Left lung (tissue), 10 donors: ENCODE measurements around the gene RTF1. TPM values are rescaled to one million over a fixed set of nuclear protein-coding genes. Genes with fewer than 3 reads are reported as not detected.
A peak's percentile ranks its signal among the peaks of the same experiment; 100 is the strongest.

Source experiments
- ATAC-seq: fragments of 200-7000 bp; cut with Tn5 transposase; one replicate; pipeline ENCODE4 v1.9.1; 2020; ENCODE audit warnings: moderate library complexity
- DNase-seq, 4 donors: peaks; one replicate each; pipeline ENCODE4 v3.0.0-alpha.2; 2013 to 2020
- H3K27ac ChIP-seq, 2 donors: fragments of 200-600 bp; sonication (generic) in 1 of 2; one replicate each; pipeline versions ENCODE4 v1.5.0 to v1.8.0; 2020 to 2021
- H3K27me3 ChIP-seq, 2 donors: fragments of 200-600 bp; sonication (generic) in 1 of 2; one replicate each; pipeline versions ENCODE4 v1.5.0 to v1.8.0; 2020 to 2021
- H3K36me3 ChIP-seq, 2 donors: fragments of 200-600 bp; sonication (generic) in 1 of 2; one replicate each; pipeline versions ENCODE4 v1.5.0 to v1.8.0; 2020 to 2021
- H3K4me1 ChIP-seq, 2 donors: fragments of 200-600 bp; one replicate each; pipeline ENCODE4 v1.8.0; 2021
- H3K4me3 ChIP-seq, 2 donors: fragments of 200-600 bp; sonication (generic) in 1 of 2; one replicate each; pipeline versions ENCODE4 v1.5.0 to v1.8.0; 2020 to 2021; ENCODE audit warnings: mild to moderate bottlenecking in 1 of 2
- H3K9me3 ChIP-seq, 2 donors: fragments of 200-600 bp; sonication (generic) in 1 of 2; one replicate each; pipeline versions ENCODE4 v1.5.0 to v1.8.0; 2020 to 2021
- intact Hi-C, 2 donors: fragments of 100-400 bp; cut with DNase I; formaldehyde crosslinking; loops; one replicate each; pipeline versions ENCODE4 v1.11.2 to v1.14.2; 2022
- polyA plus RNA-seq, 6 donors: library from polyadenylated mRNA; unstranded; fragments of 120-200 nt; gene quantifications; one replicate each; pipeline ENCODE4 v1.2.1, GENCODE V29; 2013; ENCODE audit not compliant: insufficient read length in 6 of 6
- total RNA-seq, 2 donors: library from RNA; stranded (reverse); fragmentation: NEBNext Ultra II Directional; extraction: Animal tissue kit (Norgen Biotek cat#: 25700); gene quantifications; one replicate each; pipeline ENCODE4 v1.2.1, GENCODE V29; 2021
- TF ChIP-seq, protein P1 (sequence below), 2 donors: fragments of 200-600 bp; sonication (generic) in 1 of 2; IDR thresholded peaks; one replicate each; pipeline versions ENCODE4 v1.5.0 to v1.8.0; 2021; ENCODE audit warnings: antibody characterized with exemption in 2 of 2
- donor health status: DM: no; HTN: yes; CAD: no.
- donor health status: DM: no; HTN: no; CAD: no.

Gene RTF1
- total and polyA plus RNA-seq, 8 donors = 22.3 to 70.6 (median 69.2) TPM

DNA sequence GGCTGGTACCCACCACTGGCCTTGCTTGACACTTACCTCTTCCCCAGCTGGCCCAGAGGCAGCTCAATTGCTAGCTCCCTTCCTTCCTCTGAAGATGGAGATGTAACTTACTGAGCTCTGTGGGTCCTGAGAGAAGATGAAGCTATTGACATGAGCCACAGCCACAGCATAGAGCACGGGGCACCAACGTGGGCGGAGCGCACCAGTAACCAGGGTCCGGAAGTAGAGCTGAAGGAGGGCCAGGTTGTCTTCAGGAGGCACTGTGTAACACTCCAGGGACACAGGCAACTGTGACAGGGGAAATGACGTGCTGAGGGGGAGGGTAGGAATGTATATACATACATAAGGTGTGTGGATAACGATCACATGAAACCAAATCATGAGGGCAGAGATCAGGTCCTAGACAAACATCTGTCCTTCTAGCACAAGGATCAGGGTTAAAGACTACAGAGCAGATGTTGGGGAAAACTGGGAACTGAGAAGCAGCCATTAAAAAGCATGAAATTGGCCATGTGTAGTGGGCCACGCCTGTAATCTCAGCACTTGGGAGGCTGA, 101.1 kb downstream of the RTF1 start:
- intact Hi-C loops = no loop called here
- Histone ChIP-seq H3K36me3 (peaks cover 0 to 27% of the 10 kb centered on the region in 2 donors), H3K27ac (no peak overlapping the region), H3K4me3 (no peak overlapping the region), H3K4me1 (peaks cover 10 to 11% of the 10 kb centered on the region in 2 donors), H3K9me3 (no peaks in the 10 kb centered on the region), H3K27me3 (peaks cover 8 to 12% of the 10 kb centered on the region in 2 donors)
- ATAC-seq (no peak), DNase-seq (peak in 1 of 4 donors; percentile 51)
- TF ChIP-seq, protein P1, sequence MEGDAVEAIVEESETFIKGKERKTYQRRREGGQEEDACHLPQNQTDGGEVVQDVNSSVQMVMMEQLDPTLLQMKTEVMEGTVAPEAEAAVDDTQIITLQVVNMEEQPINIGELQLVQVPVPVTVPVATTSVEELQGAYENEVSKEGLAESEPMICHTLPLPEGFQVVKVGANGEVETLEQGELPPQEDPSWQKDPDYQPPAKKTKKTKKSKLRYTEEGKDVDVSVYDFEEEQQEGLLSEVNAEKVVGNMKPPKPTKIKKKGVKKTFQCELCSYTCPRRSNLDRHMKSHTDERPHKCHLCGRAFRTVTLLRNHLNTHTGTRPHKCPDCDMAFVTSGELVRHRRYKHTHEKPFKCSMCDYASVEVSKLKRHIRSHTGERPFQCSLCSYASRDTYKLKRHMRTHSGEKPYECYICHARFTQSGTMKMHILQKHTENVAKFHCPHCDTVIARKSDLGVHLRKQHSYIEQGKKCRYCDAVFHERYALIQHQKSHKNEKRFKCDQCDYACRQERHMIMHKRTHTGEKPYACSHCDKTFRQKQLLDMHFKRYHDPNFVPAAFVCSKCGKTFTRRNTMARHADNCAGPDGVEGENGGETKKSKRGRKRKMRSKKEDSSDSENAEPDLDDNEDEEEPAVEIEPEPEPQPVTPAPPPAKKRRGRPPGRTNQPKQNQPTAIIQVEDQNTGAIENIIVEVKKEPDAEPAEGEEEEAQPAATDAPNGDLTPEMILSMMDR (IDR thresholded peaks at IDR 0.05) = no peak

DNA sequence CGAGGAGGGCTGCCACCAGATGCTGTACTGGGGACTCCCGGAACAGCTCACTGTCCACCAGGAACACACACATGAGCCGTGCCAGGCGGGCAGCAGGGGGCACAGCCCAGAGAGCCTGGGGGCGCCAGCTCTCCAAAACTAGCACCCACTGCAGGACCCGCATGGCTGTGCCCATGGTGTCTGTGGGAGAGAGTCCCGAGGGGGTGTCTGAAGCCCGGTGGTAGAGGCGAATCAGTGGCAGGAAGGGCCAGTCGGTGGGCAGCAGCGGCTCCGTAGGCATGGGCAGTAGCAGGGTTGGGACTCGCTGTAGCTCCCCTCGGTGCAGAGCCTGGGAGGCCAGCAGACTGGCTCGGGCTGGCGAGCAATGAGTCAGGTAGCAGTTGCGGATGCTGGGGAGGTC, 103.7 kb downstream of the RTF1 start:
- no peaks in the 10 kb centered on the region for H3K4me1 ChIP-seq
- DNase-seq (peak in 1 of 4 donors; percentile 65), ATAC-seq (no peak)
- peaks cover 0 to 48% of the 10 kb centered on the region in 2 donors for H3K36me3 ChIP-seq
- no peaks in the 10 kb centered on the region for H3K27me3 ChIP-seq
- H3K9me3 ChIP-seq = no peaks in the 10 kb centered on the region
- no peak overlapping the region for H3K4me3 ChIP-seq
- TF ChIP-seq, protein P1 (IDR thresholded peaks at IDR 0.05) = no peak
- H3K27ac ChIP-seq = no peak overlapping the region
- intact Hi-C loops = no loop called here

DNA sequence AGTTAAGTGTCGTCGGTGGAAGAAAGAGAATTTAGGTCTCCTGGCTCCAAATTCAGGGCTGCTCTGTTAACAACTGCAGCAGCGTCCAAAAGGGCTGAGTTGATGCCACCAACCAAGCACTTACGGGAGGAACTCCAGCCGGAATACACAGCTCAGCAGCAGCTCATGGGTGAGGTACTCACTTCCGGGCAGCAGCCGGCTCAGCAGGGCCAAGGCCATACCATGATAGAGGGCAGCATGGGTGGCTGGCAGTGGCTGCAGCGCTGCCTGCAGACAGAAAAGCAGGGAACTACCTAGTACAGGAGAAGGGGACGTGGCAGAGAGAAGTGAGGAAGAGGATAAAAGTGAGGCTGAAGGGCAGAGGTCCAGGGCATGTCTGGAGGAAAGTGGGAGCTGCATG, 104.7 kb downstream of the RTF1 start:
- ATAC-seq = no peak
- Histone ChIP-seq H3K9me3 (no peaks in the 10 kb centered on the region), H3K27me3 (no peaks in the 10 kb centered on the region), H3K27ac (no peak overlapping the region), H3K4me1 (no peaks in the 10 kb centered on the region), H3K4me3 (no peak overlapping the region), H3K36me3 (peaks cover 0 to 57% of the 10 kb centered on the region in 2 donors)
- TF ChIP-seq, protein P1 (IDR thresholded peaks at IDR 0.05) = no peak
- DNase-seq = peak in 1 of 4 donors; percentile 47
- intact Hi-C loops = no loop called here

- ATAC-seq = no peak
- Histone ChIP-seq H3K4me1 (no peaks in the 10 kb centered on the region), H3K4me3 (no peak overlapping the region), H3K27me3 (no peaks in the 10 kb centered on the region), H3K36me3 (peaks cover 0 to 63% of the 10 kb centered on the region in 2 donors), H3K27ac (no peak overlapping the region), H3K9me3 (no peaks in the 10 kb centered on the region)
- intact Hi-C loops = no loop called here
- TF ChIP-seq, protein P1 (IDR thresholded peaks at IDR 0.05) = no peak
- no peak for DNase-seq
Measured at GRCh38 chr15:41523097-41523496, 106.2 kb downstream of the RTF1 start.

- Histone ChIP-seq H3K9me3 (no peaks in the 10 kb centered on the region), H3K4me3 (no peak overlapping the region), H3K27ac (no peak overlapping the region), H3K4me1 (peaks cover 0 to 6% of the 10 kb centered on the region in 2 donors), H3K36me3 (peaks cover 0 to 98% of the 10 kb centered on the region in 2 donors), H3K27me3 (no peaks in the 10 kb centered on the region)
- intact Hi-C loops = no loop called here
- DNase-seq (no peak), ATAC-seq (no peak)
- TF ChIP-seq, protein P1 (IDR thresholded peaks at IDR 0.05) = no peak
Measured at GRCh38 chr15:41530363-41530956, 113.6 kb downstream of the RTF1 start.

Other genes with a start within 250 kb of the RTF1 start
- gene EXD1, start 186.3 kb upstream of the RTF1 start, total RNA-seq = not detected
- under 1 TPM in 1 of 6 donors, not detected in 5; 0.06 TPM for gene EXD1, start 186.3 kb upstream of the RTF1 start, polyA plus RNA-seq
- gene CHP1, start 185.8 kb upstream of the RTF1 start, total RNA-seq = 100 to 1,000 TPM; 140 to 207 TPM
- gene CHP1, start 185.8 kb upstream of the RTF1 start, polyA plus RNA-seq = 10 to 100 TPM; 51.2 to 65.9 (median 56.3) TPM
- 1 to 10 TPM; 1.6 to 3.4 TPM for gene OIP5, start 84.5 kb upstream of the RTF1 start, total RNA-seq
- gene OIP5, start 84.5 kb upstream of the RTF1 start, polyA plus RNA-seq = 10 to 100 TPM in 1 of 6 donors, 1 to 10 TPM in 5; 6.3 to 12.2 (median 7.1) TPM
- gene NUSAP1, start 84.2 kb upstream of the RTF1 start, total RNA-seq = 10 to 100 TPM; 10.2 to 27.6 TPM
- gene NUSAP1, start 84.2 kb upstream of the RTF1 start, polyA plus RNA-seq = 100 to 1,000 TPM in 1 of 6 donors, 10 to 100 TPM in 5; 58.2 to 147 (median 84.4) TPM
- 10 to 100 TPM; 17.7 to 17.8 TPM for gene NDUFAF1, start 14.6 kb upstream of the RTF1 start, total RNA-seq
- gene NDUFAF1, start 14.6 kb upstream of the RTF1 start, polyA plus RNA-seq = 10 to 100 TPM; 18.0 to 21.2 (median 18.5) TPM
- 1 to 10 TPM in 1 of 2 donors, under 1 TPM in 1; 0.47 to 1.7 TPM for gene ITPKA, start 76.8 kb downstream of the RTF1 start, total RNA-seq
- gene ITPKA, start 76.8 kb downstream of the RTF1 start, polyA plus RNA-seq = 1 to 10 TPM in 5 of 6 donors, under 1 TPM in 1; 0.85 to 1.4 (median 1.2) TPM
- gene LTK, start 96.7 kb downstream of the RTF1 start, total RNA-seq = 1 to 10 TPM; 1.6 to 1.8 TPM
- 1 to 10 TPM; 2.1 to 4.0 (median 2.8) TPM for gene LTK, start 96.7 kb downstream of the RTF1 start, polyA plus RNA-seq
- gene RPAP1, start 127.2 kb downstream of the RTF1 start, total RNA-seq = 10 to 100 TPM; 30.4 to 32.8 TPM
- 10 to 100 TPM; 27.6 to 30.8 (median 29.5) TPM for gene RPAP1, start 127.2 kb downstream of the RTF1 start, polyA plus RNA-seq
- 10 to 100 TPM; 11.2 to 11.9 TPM for gene TYRO3, start 142.1 kb downstream of the RTF1 start, total RNA-seq
- gene TYRO3, start 142.1 kb downstream of the RTF1 start, polyA plus RNA-seq = 10 to 100 TPM; 39.1 to 63.2 (median 47.8) TPM
- gene MGA, start 243.3 kb downstream of the RTF1 start, total RNA-seq = 10 to 100 TPM; 33.4 to 33.7 TPM
- gene MGA, start 243.3 kb downstream of the RTF1 start, polyA plus RNA-seq = 10 to 100 TPM; 36.5 to 41.7 (median 39.7) TPM